Mammary microvascular endothelial cell (primary cell): ENCODE data around the gene SLC31A1. TPM values are rescaled to one million over a fixed set of nuclear protein-coding genes. Genes with fewer than 3 reads are reported as not detected.

ENCODE experiments used
- total RNA-seq: library from RNA; depleted of rRNA; stranded (reverse); fragments of >200 nt; gene quantifications from 2 replicates; pipeline ENCODE4 v1.2.3, GENCODE V29; 2015

SLC31A1 gene
- total RNA-seq, result 16.7 and 19.3 TPM in 2 replicates

GRCh38 chr9:113221003-113221799, at the start of gene SLC31A1, which contains the start of gene FKBP15:
Gene SLC31A1 (plus strand): TSS chr9:113221544. CDS start chr9:113256149, 34,605 bp downstream.
Gene FKBP15 (minus strand): TSS chr9:113221277. CDS start chr9:113221243, 34 bp downstream.

GRCh38 chr9:113275157-113276131, 54.1 kb downstream of the SLC31A1 start, which contains the start of the genes CDC26 and PRPF4:
Gene CDC26 (minus strand): TSS chr9:113275572. CDS start chr9:113272507, 3,065 bp downstream.
Gene PRPF4 (plus strand): TSS chr9:113275658. CDS start chr9:113275744, 86 bp downstream.

DNA sequence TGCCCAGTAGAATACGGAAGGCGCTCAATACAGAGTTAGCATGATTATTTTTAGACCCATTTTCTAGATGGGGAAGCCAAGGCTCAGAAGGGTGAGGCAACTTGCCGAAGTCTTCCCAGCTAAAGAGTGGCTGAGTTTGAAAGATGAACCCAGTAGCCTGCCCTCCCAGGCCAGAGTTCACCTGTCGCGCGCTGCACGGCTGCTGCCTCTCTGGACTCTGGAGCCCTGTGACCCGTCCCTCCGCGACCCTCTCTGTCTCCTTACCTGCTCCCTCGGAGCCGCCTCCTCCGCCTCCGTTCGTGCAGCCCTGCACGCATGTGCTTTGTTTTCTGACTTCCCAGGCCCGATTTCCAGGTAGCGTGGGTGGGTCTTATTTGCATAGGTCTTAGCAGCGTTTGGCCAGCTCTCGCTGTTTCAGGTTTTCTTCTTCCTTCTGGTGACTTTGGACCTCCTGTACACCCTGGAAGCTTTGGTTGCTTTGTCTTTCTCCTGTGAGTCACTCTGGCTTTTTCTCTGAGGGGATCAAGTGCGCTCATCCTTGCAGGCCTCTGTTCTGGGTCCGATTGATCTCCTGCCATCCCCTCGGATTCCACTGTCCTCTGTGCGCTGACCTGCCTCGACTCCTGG, 81.6 kb downstream of the SLC31A1 start, which contains the start of gene RNF183:
RNF183 (minus strand) TSS at position 585 of the 627 bp plus-strand sequence. CDS start 5,192 bp downstream, outside the sequence.

Other genes with a start within 250 kb of the SLC31A1 start
- 0.13 and 0.25 TPM in 2 replicates for gene ZNF883, start 209.4 kb upstream of the SLC31A1 start, total RNA-seq
- gene ZFP37, start 164.8 kb upstream of the SLC31A1 start, total RNA-seq, result 0.60 and 0.89 TPM in 2 replicates
- 6.7 and 7.5 TPM in 2 replicates for gene SLC31A2, start 70.5 kb upstream of the SLC31A1 start, total RNA-seq
- gene FKBP15, start 267 bp upstream of the SLC31A1 start, total RNA-seq, result 22.1 and 23.5 TPM in 2 replicates
- gene CDC26, start 54.0 kb downstream of the SLC31A1 start, total RNA-seq, result 40.4 and 44.4 TPM in 2 replicates
- gene PRPF4, start 54.1 kb downstream of the SLC31A1 start, total RNA-seq, result 25.2 and 26.6 TPM in 2 replicates
- not detected in 2 replicates for gene RNF183, start 81.8 kb downstream of the SLC31A1 start, total RNA-seq
- gene WDR31, start 118.7 kb downstream of the SLC31A1 start, total RNA-seq, result 0.79 and 0.80 TPM in 2 replicates
- gene BSPRY, start 128.0 kb downstream of the SLC31A1 start, total RNA-seq, result not detected in 2 replicates
- 10.6 and 13.3 TPM in 2 replicates for gene HDHD3, start 155.4 kb downstream of the SLC31A1 start, total RNA-seq
- 9.2 and 10.4 TPM in 2 replicates for gene ALAD, start 179.7 kb downstream of the SLC31A1 start, total RNA-seq
- gene POLE3, start 189.1 kb downstream of the SLC31A1 start, total RNA-seq, result 69.5 and 77.3 TPM in 2 replicates
- 0.13 and 0.39 TPM in 2 replicates for gene C9orf43, start 189.2 kb downstream of the SLC31A1 start, total RNA-seq
- gene RGS3, start 242.2 kb downstream of the SLC31A1 start, total RNA-seq, result 117 and 143 TPM in 2 replicates